Anterior cingulate cortex (tissue), 58 donors: ENCODE results near the gene UBE2E3.
A peak's percentile ranks its signal among the peaks of the same experiment; 100 is the strongest.
"Not testable (repeated sequence)": the region's sequence is repeated elsewhere in the genome, so short reads cannot be mapped to it uniquely, and the experiment has no call there.

ENCODE experiments used
- DNase-seq, 58 donors: peaks; one replicate each; lab custom pipeline; 2025; lab: John Stamatoyannopoulos, UW

Gene UBE2E3

GRCh38 chr2:181072486-181073235 is 92.3 kb downstream of the UBE2E3 start:
- DNase-seq, result peak in 2 of 58 donors; percentile 3 to 24

GRCh38 chr2:181073896-181074295 is 93.5 kb downstream of the UBE2E3 start:
- DNase-seq, result no peak

GRCh38 chr2:181074457-181074856 is 94.1 kb downstream of the UBE2E3 start:
- DNase-seq, result no peak

DNA sequence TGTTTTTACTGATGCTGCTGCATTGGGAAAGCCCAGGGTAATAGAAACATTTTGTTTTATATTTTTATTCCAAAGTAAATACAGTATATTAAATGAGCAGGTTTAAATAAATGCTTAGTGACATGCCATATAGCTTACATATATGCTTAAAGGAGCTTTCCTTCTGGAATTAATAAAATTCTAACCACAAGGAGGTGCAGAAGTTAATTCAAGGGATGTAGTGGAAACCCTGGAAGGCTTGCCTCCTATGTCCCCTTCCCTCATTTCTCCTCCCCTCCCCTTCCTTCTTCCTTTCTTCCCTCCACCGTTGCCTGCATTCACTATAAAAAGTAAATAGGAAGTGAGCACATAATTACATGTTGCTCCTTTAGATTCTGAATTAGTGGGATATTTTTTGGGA is 96.3 kb downstream of the UBE2E3 start:
- no peak for DNase-seq

DNA sequence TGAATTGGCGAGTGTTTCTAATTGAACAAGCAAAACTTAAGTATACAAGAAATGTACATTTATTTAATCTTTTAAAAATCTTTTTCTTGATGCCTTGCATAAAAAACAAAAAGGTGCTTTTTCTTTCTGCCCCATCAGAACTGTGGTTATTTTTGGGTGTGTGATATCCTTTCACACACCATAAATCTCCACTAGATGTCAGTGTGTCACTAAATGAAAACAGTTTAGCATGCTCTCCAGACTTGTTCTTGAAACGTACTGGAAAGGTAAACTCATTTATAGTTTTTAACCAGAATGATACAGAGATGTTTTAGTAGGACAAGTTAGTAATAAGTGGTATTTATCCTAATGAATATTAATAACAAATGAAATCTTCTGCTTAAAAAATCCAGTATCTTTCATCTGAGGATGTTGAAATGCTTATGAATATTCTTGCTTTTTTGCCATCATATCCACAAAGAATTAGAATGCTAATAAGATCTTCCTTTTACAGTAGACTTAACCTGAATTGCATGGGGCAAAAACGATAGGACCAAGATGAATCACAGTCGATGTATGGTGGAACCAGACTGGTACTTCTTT is 96.8 kb downstream of the UBE2E3 start:
- peak in 1 of 58 donors; percentile 10 for DNase-seq

GRCh38 chr2:181083140-181083539 is 102.7 kb downstream of the UBE2E3 start:
- DNase-seq, result no peak

- DNase-seq, result no peak
These were observed 105.3 kb downstream of the UBE2E3 start for GRCh38 chr2:181085734-181086133.

DNA sequence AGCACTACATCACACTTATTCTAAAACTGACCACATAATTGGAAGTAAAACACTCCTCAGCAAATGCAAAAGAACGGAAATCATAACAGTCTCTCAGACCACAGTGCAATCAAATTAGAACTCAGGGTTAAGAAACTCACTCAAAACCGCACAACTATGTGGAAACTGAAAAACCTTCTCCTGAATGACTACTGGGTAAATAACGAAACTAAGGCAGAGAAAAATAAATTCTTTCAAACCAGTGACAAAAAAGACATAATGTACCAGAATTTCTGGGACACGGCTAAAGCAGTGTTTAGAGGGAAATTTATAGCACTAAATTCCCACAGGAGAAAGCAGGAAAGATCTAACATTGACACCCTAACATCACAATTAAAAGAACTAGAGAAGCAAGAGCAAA is 111.5 kb downstream of the UBE2E3 start:
- not testable (repeated sequence) for DNase-seq

GRCh38 chr2:181095486-181095885 is 115.1 kb downstream of the UBE2E3 start:
- no peak for DNase-seq

- DNase-seq, result no peak
These were observed 123.3 kb downstream of the UBE2E3 start for GRCh38 chr2:181103659-181104058.

DNA sequence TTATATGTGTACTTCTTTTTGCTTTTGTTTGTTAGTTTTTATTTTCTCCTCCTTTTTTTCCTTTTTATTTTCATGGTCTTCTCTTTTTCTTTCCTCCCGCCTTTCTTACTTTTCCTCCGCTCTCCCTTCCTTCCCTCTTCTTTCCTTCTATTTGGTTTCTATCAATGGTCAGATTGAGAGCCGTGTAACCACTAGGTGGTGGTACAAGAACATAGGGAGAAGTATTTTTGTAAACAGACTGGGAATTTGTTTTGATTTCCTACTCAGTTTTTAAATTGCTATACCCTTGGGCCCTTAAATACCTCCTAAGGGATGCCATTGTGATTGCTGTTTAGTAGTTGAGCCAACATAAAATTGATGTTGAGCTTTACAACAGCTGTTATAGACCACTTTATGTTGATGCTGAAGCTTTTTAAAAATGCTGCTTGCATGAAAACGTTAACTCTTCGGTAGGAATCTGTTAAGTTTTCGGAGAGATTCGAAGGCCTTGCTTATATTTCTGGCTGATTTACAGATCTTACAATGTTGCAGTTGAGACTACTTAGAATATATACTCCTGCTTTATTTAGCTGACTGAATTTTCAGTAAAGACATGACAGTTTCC is 124.2 kb downstream of the UBE2E3 start:
- peak in 4 of 58 donors; percentile 0 to 22 (median 6) for DNase-seq

- DNase-seq, result no peak
These were observed 125.2 kb downstream of the UBE2E3 start for GRCh38 chr2:181105562-181105961.

DNA sequence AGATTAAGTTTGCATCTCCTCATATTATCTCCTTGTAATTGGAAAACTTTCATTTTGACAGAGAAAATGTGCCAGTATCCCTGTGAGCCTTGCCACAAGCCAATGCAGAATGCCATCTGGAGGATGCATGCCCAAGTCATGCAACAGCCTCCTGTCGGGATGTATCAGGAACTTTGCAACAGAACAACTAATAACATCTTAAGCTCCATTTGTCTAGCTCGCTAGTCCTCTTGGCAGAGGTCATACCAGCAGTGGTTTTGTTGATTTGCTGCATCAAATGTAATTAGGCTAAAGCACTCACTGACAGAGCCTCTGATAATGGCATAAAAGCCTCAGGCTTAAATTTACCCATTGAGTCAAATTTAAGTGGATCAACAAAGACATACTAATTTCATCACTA is 125.8 kb downstream of the UBE2E3 start:
- DNase-seq, result no peak

DNA sequence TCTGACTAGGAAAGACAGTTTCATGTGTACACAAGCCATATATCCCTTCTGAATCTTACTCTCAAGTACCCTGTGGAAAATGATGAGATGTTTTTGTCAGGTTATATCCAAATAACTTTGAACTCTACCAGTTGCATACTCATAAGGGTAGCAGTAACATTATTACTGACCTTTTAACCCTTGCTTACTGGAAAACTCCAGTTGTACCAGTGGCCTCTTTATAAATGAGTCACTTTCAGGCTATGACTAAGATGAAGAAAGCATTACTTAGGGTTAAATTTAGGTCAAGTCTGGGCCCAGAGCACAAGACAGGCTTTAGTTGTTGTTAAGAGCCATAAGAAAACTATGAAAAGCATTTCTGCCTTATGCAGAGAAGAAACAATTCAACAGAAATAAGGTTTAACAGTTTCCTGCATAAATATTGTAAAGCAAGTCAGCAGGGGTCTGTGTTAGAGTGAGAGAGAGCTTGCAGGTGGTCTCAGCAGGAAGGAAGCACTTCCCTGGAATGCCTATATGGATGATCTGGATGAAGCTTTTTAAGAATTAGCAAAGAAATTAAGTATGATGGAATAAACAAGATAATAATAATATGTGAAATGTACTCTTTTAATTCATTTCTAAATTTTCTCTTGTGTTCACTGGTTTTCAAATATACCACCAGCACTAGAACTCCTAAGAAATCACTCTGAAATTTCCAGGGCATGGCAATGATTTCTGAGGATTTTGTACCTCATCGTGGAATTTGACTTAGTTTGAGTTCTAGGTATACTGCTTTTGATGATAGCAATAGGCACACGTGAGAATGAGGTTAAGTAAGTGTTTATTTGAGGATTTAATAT is 126.6 kb downstream of the UBE2E3 start:
- no peak for DNase-seq

DNA sequence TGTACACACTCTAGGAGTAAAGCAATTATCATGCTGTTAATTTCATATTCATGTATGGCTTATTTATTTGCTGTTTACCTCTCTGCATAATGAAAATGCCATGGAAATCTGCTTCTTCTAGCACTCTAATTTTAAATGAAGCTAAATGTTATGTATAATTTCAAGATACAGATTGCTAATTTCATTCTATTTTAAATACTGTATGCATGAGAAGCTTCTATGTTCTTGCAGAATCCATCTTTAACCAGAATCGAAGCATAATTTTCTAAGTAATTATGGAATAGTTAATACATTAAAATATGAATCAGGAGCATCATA is 127.2 kb downstream of the UBE2E3 start:
- DNase-seq, result no peak

DNA sequence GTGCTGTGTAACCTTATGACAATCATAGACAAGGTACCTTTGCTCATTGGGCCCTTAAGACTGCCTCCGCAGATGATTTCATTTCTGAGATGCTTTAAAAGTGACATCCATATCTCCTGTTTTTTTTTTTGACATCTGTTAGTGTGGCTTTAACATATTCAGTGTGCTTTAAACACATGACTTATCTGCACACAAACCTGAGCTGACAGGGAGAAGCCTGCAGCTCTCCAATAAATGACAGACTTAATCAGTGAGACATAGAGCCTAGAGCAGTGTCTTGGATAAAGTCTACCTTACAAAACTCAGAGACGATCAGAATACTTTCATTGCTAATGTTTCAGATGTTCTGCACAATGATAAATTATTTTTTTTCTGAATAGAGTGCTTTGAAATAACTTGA is 130.7 kb downstream of the UBE2E3 start:
- no peak for DNase-seq

- DNase-seq, result no peak
These were observed 132.5 kb downstream of the UBE2E3 start for GRCh38 chr2:181112916-181113315.
